HG03521 (cell line): ENCODE measurements around the gene ZNF827.

Experiments
- ATAC-seq: cut with Tn5 transposase; IDR thresholded peaks from one replicate; pipeline ENCODE4 v1.9.1; 2021; ENCODE audit warnings: mild to moderate bottlenecking, moderate library complexity; ENCODE audit not compliant: unreplicated experiment

ZNF827 gene

DNA sequence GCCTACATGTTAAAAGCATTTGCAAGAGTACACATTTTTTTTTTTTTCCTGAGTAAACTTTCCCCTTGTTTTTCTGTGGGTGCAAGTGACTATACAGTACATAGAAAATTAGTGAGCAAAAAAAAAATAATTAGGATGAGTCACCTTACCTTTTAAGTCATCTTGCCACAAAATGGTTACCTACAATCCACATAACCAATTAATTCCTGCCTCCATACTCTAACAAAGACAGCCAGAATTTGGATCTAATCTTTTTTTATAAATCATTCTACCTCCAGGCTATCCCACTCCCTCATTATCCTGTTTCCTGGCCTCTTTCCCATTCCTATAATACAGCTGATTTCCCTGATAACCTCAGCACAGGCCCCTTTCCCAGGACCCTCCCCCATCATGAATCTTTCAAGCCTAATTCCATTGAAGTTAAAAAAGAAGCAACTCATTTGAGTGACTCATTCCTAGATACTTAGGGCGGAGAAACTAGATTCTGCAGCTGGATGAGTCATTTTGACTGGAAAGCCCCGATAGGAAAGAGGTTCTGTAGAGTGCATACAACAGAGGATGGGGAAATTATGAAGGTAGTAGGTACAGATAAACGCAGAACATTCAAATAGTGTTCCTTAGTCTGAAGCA is 130.5 kb downstream of the ZNF827 start:
- ATAC-seq: peak; percentile 46

- ATAC-seq: no peak
Observed at GRCh38 chr4:145805490-145805889, 133.1 kb downstream of the ZNF827 start.

DNA sequence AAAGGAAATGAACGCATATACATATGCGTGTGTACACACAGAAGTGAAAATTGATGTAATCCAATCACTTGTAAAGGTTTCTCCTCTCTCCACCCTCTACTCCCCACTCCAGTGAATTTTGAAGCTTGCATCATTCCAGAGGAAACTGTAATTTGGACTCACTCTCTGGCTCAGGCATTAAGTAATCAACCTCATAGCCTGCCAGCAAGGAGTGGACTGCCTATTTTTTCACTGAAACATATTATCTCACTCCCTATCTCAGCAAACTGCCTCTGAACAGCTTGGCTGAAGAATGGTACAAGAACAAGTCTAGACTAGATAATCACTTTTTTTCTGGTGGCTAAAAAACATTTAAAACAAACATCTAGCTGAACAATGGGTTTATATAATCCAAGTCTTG is 134.5 kb downstream of the ZNF827 start:
- no peak for ATAC-seq

DNA sequence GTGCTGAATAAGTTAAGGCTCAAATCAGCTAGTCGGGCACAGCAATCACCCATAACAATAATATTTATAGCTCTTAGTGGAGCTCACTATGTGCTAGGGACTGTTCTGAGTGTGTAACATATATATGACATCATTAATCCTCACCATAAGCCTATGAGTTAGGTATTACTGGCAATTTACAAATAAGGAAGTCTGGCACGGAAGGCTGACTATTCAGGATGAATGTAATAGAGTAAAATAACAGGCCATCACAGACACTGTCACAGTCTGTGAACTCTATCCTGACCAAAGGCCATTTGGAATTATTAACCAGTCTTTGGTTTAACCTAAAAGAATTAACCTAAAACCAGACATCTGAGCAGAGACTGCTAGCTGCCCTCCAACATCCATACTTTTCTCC is 139.4 kb downstream of the ZNF827 start:
- ATAC-seq: no peak

DNA sequence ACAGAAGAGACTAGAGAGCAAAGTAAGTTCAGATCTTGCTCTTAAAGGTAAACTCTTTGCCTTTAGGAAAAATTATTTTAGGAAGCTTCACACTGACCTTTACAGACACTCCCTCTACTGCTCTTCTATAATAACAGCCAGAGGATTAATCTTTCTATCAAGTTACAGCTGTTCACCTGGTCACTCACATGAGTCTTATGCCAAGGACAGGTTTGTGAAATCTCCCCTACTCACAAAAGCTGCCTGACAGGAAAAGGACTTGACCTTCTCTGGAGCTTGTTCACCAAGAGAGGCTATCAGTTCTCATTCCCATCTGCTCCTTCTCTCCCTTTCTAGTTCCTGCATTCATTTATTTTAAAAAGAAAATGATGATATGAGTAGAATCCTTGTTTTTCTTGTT is 141.3 kb downstream of the ZNF827 start:
- ATAC-seq: no peak

DNA sequence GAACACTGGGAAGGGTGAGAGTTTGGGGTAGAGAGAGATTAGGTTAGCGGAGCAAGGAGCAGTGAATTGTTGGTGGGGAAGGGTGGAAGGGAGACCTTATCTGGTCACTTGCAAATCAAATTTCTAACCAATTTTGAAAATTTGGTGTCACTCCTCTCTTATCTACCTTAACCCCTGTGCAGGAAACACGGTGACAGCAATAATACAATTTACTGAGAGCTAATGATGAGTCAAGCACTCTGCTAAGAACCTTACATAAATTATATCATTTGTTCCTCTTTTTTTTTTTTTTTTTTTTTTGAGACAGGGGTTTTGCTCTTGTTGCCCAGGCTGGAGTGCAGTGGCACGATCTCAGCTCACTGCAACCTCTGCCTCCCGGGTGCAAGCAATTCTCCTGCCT is 142.3 kb downstream of the ZNF827 start:
- ATAC-seq: no peak

DNA sequence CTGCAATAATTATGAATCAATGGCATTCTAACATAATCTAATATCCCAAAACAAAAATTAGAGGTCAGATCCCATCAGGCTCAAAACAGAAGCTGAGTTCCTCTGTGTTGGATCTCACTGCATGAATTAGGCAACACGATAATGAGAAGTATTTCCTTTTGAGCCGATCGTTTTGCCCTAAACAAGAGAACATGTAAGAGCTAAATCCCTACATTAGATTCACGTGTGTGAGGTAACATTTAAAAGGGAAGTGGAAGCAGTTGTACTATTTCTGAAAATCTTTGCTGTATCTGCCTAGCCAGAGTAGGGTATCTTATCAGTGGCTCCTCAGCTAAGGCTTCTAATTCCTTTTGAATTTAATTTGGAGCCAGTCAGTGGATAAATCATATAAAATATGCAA is 143.1 kb downstream of the ZNF827 start:
- ATAC-seq: no peak

GRCh38 chr4:145792429-145792828 is 146.2 kb downstream of the ZNF827 start:
- no peak for ATAC-seq

GRCh38 chr4:145791988-145792387 is 146.6 kb downstream of the ZNF827 start:
- ATAC-seq: no peak

DNA sequence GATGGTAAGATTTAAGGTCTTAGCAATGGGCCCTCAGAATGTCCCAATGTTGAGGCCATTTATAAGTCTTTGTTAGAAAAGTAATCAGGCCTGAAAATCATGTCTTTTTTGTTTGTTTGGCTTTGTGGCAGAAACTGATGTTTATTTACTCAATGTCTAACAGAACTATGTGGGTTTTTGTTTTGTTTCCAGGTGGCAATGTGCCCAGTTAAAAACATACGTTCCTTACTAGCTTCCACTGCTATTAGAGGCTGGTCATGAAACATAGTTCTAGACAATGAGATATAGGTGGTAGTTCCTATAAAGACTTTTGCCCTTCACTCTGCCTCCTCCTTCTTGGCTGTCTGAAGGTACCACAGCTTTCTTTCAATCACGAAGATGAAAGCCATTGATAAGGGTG is 149.9 kb downstream of the ZNF827 start:
- ATAC-seq: no peak

DNA sequence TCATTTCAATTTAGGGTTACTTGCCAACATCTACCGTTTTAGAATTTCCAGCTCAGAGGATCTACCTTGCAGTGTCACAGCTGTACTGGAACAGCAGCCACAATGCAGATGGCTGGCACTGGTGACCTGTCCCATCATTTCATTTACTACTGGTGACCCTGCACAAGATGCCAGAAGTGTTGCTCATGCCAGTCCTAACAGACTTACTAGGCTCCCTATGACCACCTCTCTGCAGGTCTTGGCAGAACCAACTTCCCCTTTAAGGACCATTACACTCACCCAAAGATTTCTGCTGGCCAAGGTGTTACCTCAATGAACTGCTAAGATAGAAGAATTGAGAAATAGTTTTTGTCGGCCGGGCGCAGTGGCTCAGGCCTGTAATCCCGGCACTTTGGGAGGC is 151.8 kb downstream of the ZNF827 start:
- ATAC-seq: no peak

DNA sequence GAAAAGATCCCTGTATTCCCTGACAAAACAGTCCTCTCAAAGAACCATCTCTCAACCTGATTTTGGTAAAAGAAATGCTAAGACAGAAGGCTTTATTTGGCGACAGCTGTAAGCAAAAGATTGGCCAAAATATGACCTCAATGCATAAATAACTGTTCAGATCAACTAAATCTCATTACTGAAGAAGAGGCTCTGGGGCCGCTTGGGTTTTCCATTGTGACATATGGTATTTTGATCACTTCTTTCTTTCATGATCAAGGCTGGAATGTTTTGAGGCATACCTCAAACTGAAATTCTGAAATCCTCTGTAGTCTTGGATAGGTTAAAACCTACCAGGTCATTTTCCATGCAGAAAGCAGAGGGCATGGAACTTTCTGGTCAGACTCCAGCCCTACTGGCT is 152.4 kb downstream of the ZNF827 start:
- ATAC-seq: no peak

DNA sequence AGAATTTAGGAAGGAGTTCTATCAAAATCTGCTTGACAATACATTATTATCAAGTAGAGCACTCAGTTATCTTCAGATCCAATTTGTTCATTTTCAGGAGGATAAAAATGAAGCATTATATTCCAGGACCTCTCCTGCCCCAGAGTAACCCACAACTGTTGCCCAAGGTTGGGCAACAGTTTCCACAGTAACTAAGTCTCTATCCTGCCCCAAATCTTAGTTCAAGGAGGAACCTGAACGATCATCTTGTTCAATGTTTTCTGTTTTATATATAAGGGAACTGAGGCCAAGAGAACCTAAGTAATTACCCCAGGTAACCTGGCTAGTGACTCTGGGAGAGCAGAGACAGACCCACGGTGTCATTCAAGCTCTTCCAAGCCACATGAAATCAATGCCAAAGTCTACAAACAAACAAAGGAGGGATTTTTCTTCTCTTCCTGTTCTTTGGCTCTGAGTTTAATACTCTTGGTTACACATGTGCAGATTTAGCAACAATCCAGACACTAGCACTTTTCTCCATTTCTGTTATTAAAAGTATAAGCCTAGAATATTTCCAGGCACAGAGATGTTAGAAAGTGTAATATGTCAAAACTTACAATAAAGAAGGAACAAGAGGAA is 153.1 kb downstream of the ZNF827 start:
- no peak for ATAC-seq

DNA sequence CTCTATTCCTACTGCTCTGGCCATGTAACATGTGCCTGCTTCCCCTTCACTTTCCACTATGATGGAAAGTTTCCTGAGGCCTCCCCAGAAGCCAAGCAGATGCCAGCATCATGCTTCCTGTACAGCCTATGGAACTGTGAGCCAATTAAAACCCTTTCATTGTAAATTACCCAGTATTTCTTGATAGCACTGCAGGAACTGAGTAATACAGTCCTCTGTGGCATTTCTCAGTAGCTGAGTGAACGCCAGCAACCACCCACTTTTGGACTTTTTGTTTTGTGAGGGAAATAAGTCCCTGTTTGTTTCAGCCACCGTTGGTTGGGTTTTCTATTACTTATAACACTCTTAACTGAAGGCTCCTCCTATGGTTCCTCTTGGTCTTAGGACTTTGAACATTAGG is 154.6 kb downstream of the ZNF827 start:
- ATAC-seq: no peak

GRCh38 chr4:145782756-145783155 is 155.9 kb downstream of the ZNF827 start:
- ATAC-seq: no peak

GRCh38 chr4:145781351-145781750 is 157.3 kb downstream of the ZNF827 start:
- no peak for ATAC-seq

- ATAC-seq: no peak
Observed at GRCh38 chr4:145779319-145779801, 159.3 kb downstream of the ZNF827 start.

DNA sequence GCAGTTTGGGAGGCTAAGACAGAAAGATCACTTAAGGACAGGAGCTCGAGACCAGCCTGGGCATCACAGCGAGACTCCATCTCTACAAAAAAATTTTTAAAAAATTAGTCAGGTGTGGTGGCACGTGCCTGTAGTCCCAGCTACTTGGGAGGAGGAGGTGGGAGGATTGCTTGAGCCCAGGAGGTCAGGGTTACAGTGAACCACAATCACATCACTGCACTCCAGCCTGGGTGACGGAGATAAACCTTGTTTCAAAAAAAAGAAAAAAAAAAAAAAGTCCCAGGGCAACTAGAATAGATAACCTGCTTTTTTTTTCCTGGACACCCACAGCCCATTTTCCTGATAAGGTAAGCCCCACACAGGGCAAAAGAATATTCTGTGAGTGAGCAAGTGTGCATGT is 162.4 kb downstream of the ZNF827 start:
- ATAC-seq: no peak

DNA sequence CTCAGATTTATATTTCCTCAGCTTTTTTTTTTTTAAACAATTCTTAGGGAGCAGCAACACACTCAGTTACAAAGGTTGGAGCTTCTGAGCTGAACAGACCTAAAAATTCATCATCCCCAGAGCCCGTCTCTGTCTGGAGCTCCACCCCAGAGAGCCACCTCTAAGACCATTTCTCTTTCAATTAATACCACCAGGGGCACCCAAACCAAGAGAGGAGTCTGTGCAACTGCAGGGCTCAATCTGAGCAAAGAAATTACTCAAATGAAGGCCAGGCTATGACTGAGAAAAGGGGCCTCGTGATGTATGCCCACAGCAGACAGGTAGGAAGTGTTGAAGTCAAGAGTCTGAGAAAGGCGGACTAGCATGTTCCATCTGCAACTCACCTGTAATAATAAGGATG is 163.2 kb downstream of the ZNF827 start:
- no peak for ATAC-seq

GRCh38 chr4:145774473-145774872 is 164.2 kb downstream of the ZNF827 start:
- no peak for ATAC-seq

DNA sequence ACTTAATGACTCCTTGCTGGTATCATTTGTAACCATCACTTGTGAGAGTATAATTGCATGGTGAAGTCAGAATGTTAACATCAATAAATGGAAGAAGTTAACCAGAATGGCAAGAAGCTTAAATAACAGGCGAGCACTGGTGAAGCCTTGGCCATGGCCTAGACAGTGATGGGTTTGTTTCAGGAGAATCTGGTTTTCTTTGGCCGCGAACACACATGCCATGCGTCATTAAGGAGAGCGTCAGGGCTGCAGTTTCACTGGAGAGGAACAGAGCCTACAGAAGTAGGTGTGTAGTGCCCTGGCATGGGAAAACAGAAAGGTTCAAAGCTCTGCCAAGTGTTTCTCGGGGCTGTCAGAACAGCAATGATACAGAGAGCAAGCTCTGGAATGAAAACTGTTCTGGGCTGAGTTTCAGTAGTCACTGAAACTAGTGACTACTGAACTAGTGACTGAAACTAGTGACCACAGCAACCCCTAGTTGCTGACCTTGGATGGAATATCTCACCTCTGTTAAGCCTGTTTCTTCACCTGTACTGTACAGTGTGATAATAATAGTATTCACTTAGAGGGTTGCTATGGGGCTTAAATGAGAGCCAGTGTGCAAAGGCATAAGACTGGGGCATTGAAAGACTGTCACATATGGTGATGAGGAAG is 164.9 kb downstream of the ZNF827 start:
- ATAC-seq: peak; percentile 95

DNA sequence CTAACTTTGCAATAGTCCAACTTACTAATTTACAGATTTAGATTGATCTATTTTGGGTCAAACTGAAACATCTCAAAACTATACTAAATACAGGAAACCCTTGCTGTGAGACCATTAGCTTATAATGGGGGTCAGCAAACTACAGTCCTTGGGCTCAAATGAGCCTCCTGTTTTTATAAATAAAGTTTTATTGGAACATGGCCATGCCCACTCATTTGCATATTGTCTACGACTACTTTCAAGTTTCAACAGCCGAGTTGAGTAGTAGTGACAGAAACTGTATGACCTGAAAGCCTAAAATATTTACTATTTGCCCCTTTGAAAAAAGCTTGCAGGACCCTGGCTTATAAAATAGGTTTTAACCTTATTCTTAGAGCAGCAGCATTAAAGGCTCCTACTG is 166.3 kb downstream of the ZNF827 start:
- no peak for ATAC-seq
